ENCODE data around the gene HIPK1.
"Not testable (repeated sequence)": the region's sequence is repeated elsewhere in the genome, so short reads cannot be mapped to it uniquely, and the experiment has no call there.

The HIPK1 gene

GRCh38 chr1:113983826-113984225, 54.7 kb downstream of the HIPK1 start:
- no peak for DNase-seq

- no peak for DNase-seq
Observed at GRCh38 chr1:113984710-113985109, 55.6 kb downstream of the HIPK1 start.

- no peak for DNase-seq
Observed at GRCh38 chr1:113986802-113987201, 57.7 kb downstream of the HIPK1 start.

- DNase-seq, result no peak
Observed at GRCh38 chr1:113987259-113987658, 58.1 kb downstream of the HIPK1 start.

- DNase-seq, result no peak
Observed at GRCh38 chr1:113990530-113990929, 61.4 kb downstream of the HIPK1 start.

GRCh38 chr1:113990961-113991360, 61.8 kb downstream of the HIPK1 start:
- DNase-seq, result no peak

- no peak for DNase-seq
Observed at GRCh38 chr1:113991467-113991997, 62.4 kb downstream of the HIPK1 start.

- no peak for DNase-seq
Observed at GRCh38 chr1:113993072-113993471, 63.9 kb downstream of the HIPK1 start.

- no peak for DNase-seq
Observed at GRCh38 chr1:113993766-113994165, 64.6 kb downstream of the HIPK1 start.

- no peak for DNase-seq
Observed at GRCh38 chr1:113995382-113995781, 66.3 kb downstream of the HIPK1 start.

GRCh38 chr1:113998361-113998760, 69.2 kb downstream of the HIPK1 start:
- DNase-seq, result no peak

- DNase-seq, result no peak
Observed at GRCh38 chr1:113999233-113999632, 70.1 kb downstream of the HIPK1 start.

- no peak for DNase-seq
Observed at GRCh38 chr1:113999799-114000198, 70.7 kb downstream of the HIPK1 start.

GRCh38 chr1:114000406-114000805, 71.3 kb downstream of the HIPK1 start:
- DNase-seq, result no peak

GRCh38 chr1:114002492-114003239, 73.5 kb downstream of the HIPK1 start:
- no peak for DNase-seq

- DNase-seq, result no peak
Observed at GRCh38 chr1:114003431-114003830, 74.3 kb downstream of the HIPK1 start.

- DNase-seq, result not testable (repeated sequence)
Observed at GRCh38 chr1:114006825-114007224, 77.7 kb downstream of the HIPK1 start.

- DNase-seq, result no peak
Observed at GRCh38 chr1:114008480-114008941, 79.4 kb downstream of the HIPK1 start.

- no peak for DNase-seq
Observed at GRCh38 chr1:114008993-114009392, 79.9 kb downstream of the HIPK1 start.

GRCh38 chr1:114009393-114009792, 80.3 kb downstream of the HIPK1 start:
- no peak for DNase-seq

- DNase-seq, result no peak
Observed at GRCh38 chr1:114010433-114011184, 81.5 kb downstream of the HIPK1 start.

- no peak for DNase-seq
Observed at GRCh38 chr1:114011796-114012195, 82.7 kb downstream of the HIPK1 start.

- no peak for DNase-seq
Observed at GRCh38 chr1:114015075-114015474, 86.0 kb downstream of the HIPK1 start.

- DNase-seq, result not testable (repeated sequence)
Observed at GRCh38 chr1:114019724-114020123, 90.6 kb downstream of the HIPK1 start.

Data from NCI-H1436 (cell line).